IPS-18a (cell line): Measurements from ENCODE around the gene KRT3.

Source experiments
- H3K27ac ChIP-seq: one replicate; pipeline ENCODE4 v1.5.1; 2013; ENCODE audit warnings: low read length
- H3K27me3 ChIP-seq: one replicate; pipeline ENCODE4 v1.6.1; 2013; ENCODE audit warnings: mild to moderate bottlenecking, low read length; ENCODE audit not compliant: control insufficient read depth, insufficient read depth
- H3K36me3 ChIP-seq: one replicate; pipeline ENCODE4 v1.6.1; 2013; ENCODE audit warnings: low read depth, low read length; ENCODE audit not compliant: control insufficient read depth
- H3K4me1 ChIP-seq: one replicate; pipeline ENCODE4 v1.6.1; 2013; ENCODE audit warnings: low read depth, low read length; ENCODE audit not compliant: control insufficient read depth
- H3K4me3 ChIP-seq: one replicate; pipeline ENCODE4 v1.5.1; 2013; ENCODE audit warnings: low read length
- H3K9ac ChIP-seq: one replicate; pipeline ENCODE4 v1.6.1; 2013; ENCODE audit warnings: mild to moderate bottlenecking, low read length, moderate library complexity
- H3K9me3 ChIP-seq: one replicate; pipeline ENCODE4 v1.6.1; 2013; ENCODE audit warnings: low read depth, low read length; ENCODE audit not compliant: control insufficient read depth

Gene KRT3

DNA sequence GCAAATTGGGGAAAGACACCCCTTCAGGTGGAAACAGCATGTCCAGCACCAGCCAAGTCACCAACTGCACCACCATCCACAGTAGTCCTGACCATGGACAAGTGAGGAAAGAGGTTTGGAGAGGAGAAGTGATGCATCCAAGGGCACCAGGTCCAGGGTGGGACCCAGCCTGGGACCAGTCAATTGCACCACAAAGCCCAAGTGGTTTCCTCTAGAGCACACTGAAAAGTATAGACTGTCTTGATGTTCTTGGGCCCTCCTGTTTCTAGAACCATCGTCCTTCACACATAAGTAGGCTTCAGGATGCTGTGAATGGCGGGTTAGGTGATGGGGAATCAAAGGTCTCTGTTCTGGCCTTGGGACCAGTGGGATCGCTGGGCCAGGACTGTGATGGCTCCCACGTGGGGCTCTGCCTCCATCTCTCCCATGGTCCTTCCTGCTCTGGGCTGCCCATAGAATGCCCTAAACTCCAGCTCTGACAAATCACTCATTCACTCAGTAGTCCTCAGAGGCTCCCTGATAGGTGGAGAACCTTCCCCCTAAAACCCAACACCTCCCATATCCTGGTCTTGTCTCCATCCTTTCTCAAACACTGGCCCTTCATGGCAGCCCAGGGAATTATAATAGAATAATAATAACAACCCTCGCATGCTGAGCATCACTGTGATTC, 29.0 kb upstream of the KRT3 start:
- H3K4me1 ChIP-seq: no peaks in the 10 kb centered on the region
- H3K36me3 ChIP-seq: no peaks in the 10 kb centered on the region
- no peaks in the 10 kb centered on the region for H3K27me3 ChIP-seq
- H3K4me3 ChIP-seq: no peak overlapping the region
- H3K27ac ChIP-seq: no peak overlapping the region
- H3K9ac ChIP-seq: no peak overlapping the region
- H3K9me3 ChIP-seq: no peaks in the 10 kb centered on the region

DNA sequence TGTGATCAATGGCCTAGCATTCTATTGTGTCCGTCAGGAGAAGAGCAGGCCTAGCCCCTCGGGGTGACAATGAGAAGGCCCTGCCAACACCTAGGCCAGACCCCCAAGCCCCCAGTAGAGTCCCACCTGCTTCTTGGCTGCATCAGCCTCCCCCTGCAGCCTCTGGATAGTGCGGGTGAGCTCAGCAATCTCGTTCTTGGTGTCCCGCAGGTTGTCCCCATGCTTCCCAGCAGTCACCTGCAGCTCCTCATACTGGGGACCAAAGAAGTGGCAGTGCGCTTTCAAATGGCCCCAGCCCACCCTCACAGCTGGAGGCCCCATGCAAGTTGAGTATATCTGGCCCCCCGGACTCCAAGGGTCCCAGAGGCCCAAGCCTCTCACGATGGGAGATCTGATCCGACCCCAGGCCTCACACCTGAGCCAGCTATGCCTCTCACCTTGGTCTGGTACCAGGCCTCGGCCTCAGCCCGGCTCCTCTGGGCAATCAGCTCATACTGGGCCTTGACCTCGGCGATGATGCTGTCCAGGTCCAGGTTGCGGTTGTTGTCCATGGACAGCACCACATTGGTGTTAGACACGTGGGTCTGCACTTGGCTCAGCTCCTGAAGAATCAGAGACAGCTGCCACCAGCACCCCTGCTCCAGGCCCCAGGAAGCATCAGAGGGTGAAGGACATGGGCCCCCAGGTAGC, 28.0 kb upstream of the KRT3 start:
- H3K9me3 ChIP-seq: no peaks in the 10 kb centered on the region
- H3K4me3 ChIP-seq: no peak overlapping the region
- H3K27me3 ChIP-seq: no peaks in the 10 kb centered on the region
- H3K27ac ChIP-seq: no peak overlapping the region
- H3K9ac ChIP-seq: no peak overlapping the region
- H3K4me1 ChIP-seq: no peaks in the 10 kb centered on the region
- H3K36me3 ChIP-seq: no peaks in the 10 kb centered on the region

DNA sequence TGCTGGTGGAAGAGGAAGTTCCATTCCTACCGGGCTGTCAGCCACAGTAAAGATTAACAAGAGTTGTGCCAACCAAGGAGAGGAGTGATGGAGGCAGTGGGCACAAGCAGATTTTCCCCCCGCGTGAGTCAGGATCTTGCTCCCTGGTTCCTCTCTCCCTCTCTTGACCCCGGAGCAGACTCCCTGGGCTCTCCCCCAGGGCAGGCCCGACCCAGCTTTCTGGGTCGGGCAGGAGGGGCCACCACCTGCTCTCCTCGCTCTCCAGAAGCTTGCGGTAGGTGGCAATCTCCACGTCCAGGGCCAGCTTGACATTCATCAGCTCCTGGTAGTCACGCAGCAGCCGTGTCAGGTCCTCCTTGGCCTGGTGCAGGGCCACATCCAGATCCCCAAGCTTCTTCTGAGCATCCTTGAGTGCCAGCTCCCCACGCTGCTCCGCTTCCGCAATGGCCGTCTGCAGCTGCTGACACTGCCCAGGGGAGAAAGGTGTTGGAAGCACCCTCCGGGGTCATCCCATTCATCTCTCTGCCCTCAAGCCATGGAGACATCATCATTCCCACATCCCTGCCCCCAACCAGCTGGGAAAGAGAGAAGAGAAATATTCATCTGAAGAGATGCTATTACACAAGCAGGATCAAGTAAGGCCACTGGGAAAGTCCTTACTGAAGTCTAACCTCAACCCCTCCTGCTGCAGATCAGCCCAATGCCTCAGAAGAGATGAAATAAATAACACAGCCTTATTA, 27.0 kb upstream of the KRT3 start:
- no peak overlapping the region for H3K9ac ChIP-seq

DNA sequence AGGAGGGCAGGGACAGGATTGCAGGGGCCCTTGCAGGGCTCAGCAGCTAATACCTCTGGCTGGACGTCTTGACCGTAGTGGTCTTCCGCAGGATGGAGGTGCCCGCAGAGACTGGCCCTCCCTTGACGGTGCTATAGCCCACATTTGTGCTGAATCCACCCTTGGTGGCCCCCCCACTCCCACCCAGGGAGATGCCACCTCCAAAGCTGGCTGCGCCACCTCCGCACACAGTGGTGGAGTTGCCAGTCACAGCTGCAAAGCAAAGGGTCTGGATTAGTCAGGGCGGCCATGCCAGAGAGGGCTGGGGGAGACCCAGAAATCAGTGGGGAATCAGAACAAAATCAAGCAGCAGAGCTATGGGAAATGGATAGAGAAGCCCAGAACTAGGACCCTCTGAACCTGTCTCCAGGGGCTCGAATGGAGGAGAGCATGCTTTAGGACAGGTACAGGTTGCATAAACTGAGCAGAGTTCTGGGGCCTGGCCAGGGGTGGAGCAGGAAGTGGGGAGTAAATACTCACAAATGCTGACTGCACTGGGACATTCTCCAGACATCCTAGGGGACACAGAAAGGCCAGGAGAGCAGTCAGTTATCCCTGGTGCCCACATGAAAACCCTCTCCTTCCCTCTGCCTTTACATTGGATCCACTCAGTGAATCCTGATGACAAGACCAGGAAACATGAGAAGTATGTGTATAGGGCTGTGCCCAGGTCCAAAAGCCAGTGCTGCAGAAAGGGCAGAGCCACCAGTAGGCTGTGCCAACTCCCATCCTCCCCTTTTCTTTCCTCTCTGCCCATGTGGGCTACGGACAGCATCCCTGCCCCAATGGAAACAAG, 26.1 kb upstream of the KRT3 start:
- no peaks in the 10 kb centered on the region for H3K4me1 ChIP-seq
- H3K4me3 ChIP-seq: no peak overlapping the region
- H3K9ac ChIP-seq: no peak overlapping the region
- H3K9me3 ChIP-seq: no peaks in the 10 kb centered on the region
- no peaks in the 10 kb centered on the region for H3K36me3 ChIP-seq
- no peak overlapping the region for H3K27ac ChIP-seq
- H3K27me3 ChIP-seq: no peaks in the 10 kb centered on the region

More for the DNA sequence above, 27.0 kb upstream of the KRT3 start:
- H3K27me3 ChIP-seq: no peaks in the 10 kb centered on the region
- no peak overlapping the region for H3K27ac ChIP-seq
- no peaks in the 10 kb centered on the region for H3K4me1 ChIP-seq
- H3K4me3 ChIP-seq: no peak overlapping the region
- no peaks in the 10 kb centered on the region for H3K36me3 ChIP-seq
- H3K9me3 ChIP-seq: no peaks in the 10 kb centered on the region

DNA sequence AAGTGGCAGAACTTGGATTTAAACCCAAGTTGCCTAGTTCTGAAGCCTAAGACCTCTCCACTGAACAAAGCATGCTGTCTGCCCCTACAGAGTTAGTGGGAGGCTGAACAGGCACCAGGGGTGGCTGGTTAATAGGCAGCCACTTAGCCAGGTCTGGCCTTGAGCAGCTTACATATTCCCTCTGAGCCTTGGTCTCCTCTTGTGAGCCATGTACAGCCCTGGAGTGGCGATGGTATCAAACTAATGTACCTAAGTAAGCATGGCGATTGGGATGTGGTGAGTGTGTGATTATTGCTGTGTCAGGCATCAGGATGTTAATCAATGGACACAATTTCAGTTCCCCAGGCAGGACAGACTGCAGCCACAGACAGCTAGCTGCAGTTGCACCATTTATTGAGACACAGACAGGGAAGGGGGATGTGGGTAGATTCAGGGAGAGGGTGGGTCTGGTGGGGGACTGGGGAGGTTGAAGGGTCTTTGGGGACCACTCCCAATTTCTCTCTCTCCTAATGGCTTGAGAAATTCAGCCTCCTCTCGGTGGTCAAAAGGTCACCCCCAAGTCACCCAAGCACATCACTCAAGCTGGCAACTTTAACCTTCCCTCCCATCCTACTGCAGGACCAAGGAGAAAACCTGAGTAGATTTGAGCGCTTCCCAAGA, 25.3 kb upstream of the KRT3 start:
- no peaks in the 10 kb centered on the region for H3K4me1 ChIP-seq
- no peak overlapping the region for H3K9ac ChIP-seq
- no peaks in the 10 kb centered on the region for H3K9me3 ChIP-seq
- H3K27ac ChIP-seq: no peak overlapping the region
- no peak overlapping the region for H3K4me3 ChIP-seq
- no peaks in the 10 kb centered on the region for H3K36me3 ChIP-seq
- H3K27me3 ChIP-seq: no peaks in the 10 kb centered on the region

DNA sequence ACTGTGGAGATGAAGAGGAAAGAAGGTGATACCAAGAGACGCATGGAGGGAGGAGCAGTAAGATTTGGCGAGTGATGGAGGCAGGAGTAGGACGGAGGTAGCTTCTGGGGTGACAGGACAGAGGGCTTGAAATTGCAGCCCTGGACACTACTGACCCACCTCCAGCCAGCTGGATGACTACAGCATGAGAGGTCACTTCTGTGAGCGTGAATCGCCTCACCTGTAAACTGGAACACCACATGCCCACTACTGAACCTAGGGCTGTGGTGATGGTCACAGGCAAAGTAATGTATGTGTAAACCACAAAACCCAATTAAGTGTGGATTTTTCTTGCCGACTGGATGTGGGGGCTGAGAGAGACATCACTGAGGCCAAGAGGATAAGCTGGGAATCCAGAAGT, 24.6 kb upstream of the KRT3 start:
- H3K9me3 ChIP-seq: no peaks in the 10 kb centered on the region
- no peaks in the 10 kb centered on the region for H3K27me3 ChIP-seq
- H3K27ac ChIP-seq: no peak overlapping the region
- no peaks in the 10 kb centered on the region for H3K4me1 ChIP-seq
- no peak overlapping the region for H3K9ac ChIP-seq
- H3K36me3 ChIP-seq: no peaks in the 10 kb centered on the region
- H3K4me3 ChIP-seq: no peak overlapping the region

DNA sequence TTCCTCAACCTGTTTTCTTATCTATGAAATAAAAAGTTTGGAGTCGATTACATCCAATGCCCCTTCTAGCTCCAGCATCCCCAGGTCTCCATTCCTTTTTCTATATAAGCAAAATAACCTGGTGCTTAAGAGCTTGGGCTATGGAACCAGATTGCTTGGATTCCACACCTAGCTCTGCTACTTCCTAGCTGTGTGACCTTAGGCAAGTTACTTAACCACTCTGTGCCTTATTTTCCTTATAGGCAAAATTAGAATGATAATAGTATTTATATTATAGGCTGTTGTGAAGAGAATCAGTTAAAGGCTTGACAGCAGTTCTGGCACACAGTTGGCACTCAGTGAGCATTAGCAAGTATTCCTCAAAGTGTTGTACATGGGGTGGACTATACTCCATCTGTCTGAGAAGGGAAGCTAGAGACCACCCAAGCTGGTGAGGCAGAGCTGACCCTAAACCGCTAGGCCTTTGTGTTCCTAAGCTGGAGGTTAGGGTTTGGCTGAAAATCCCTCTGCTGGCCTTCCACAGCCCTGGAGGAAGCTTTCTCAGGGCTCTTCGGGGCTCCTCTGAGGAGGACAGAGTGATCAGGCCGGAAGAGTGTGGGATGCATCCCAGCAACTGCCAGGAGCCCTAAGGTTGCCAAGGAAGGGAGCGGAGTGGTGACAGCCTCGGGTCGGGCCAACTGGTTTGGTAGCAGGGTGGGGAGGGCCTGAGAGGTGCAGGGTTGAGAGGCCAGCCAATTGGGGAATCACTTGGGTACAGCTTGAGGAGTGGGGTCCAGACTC, 24.0 kb upstream of the KRT3 start:
- Histone ChIP-seq H3K36me3 (no peaks in the 10 kb centered on the region), H3K9me3 (no peaks in the 10 kb centered on the region), H3K27me3 (no peaks in the 10 kb centered on the region), H3K27ac (no peak overlapping the region), H3K9ac (no peak overlapping the region), H3K4me1 (no peaks in the 10 kb centered on the region), H3K4me3 (no peak overlapping the region)

DNA sequence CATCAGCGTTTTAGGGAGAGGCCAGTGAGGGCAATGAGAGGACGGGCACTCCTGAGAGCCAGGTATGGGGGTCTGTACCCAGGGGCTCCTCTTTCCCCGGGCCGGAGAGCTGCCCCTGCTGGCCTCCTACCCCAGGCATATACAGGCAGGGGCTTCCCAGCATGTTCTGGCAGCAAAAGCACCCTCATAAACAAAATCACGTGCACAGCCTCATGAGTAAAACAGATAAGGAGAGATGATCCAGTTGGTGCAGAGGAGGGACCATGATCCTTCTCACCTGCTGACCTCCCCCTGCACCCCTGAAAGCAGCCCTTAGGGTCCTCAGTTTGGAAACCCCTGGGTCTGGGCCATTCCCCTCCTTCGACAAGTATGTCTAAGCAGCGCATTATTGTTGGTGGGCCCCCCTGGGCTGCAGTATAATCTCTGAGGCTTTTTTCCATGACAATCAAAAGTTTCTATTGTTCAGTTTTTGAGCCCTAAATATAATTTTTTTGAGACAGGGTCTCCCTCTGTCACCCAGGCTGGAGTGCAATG, 23.0 kb upstream of the KRT3 start:
- Histone ChIP-seq H3K9me3 (no peaks in the 10 kb centered on the region), H3K27ac (no peak overlapping the region), H3K27me3 (no peaks in the 10 kb centered on the region), H3K4me3 (no peak overlapping the region), H3K9ac (no peak overlapping the region), H3K36me3 (no peaks in the 10 kb centered on the region), H3K4me1 (no peaks in the 10 kb centered on the region)

DNA sequence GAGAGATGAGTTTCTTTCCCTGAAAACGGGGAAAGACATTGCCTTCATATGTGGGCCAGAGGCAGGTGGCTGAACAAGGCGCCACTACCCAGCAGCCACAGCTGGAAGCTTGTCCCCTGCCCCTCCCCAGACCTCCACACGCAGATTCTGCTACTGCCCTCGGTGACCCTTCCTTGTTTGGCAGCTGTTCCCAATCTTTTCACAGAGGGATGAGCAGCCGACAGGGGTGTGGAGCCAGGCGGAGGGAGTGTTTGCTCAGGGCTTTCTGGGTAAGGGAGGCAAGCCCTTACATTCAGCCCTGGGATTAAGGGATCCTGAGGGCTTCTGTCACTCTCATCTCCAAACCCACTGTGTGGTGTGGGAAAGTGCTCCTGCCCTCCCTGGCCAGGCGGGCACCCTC, 22.5 kb upstream of the KRT3 start:
- Histone ChIP-seq H3K27ac (no peak overlapping the region), H3K4me3 (no peak overlapping the region), H3K4me1 (no peaks in the 10 kb centered on the region), H3K9me3 (no peaks in the 10 kb centered on the region), H3K27me3 (no peaks in the 10 kb centered on the region), H3K9ac (no peak overlapping the region), H3K36me3 (no peaks in the 10 kb centered on the region)

DNA sequence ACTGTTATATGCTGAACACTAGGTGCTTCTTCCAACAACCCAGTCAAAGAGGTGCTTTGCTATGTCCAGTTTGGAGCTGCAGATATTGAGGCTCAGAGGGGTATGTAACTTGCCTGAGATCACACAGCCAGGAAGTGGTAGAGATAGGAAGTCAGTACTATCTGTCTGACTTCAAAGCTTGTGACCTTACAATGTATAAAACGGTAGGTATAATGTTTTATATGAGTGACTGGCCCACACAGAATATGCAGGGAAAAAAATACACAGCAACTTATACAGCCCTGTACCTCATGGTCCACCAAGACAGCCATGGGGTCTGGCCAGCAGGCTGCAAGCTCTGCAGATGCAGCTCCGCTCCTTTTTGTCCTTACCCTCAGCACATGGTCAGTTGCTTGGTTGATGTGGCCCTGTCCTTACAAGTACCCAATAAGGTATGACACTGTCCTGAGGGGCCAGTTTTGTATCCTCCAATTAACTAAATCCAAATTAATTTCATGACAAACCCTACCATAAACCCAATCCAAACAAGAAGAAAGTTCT, 21.9 kb upstream of the KRT3 start:
- Histone ChIP-seq H3K4me3 (no peak overlapping the region), H3K4me1 (no peaks in the 10 kb centered on the region), H3K27me3 (no peaks in the 10 kb centered on the region), H3K36me3 (no peaks in the 10 kb centered on the region), H3K27ac (no peak overlapping the region), H3K9me3 (no peaks in the 10 kb centered on the region), H3K9ac (no peak overlapping the region)
